CD4-positive, alpha-beta T cell treated with Interleukin-1 beta for 1 hour (primary cell): ENCODE measurements around the gene DHRSX.
"Not testable (repeated sequence)": the region's sequence is repeated elsewhere in the genome, so short reads cannot be mapped to it uniquely, and the experiment has no call there.

Experiments
- DNase-seq, 2 donors: peaks; one replicate each; pipeline ENCODE4 v3.0.0-alpha.2; 2020 to 2022

DHRSX gene

DNA sequence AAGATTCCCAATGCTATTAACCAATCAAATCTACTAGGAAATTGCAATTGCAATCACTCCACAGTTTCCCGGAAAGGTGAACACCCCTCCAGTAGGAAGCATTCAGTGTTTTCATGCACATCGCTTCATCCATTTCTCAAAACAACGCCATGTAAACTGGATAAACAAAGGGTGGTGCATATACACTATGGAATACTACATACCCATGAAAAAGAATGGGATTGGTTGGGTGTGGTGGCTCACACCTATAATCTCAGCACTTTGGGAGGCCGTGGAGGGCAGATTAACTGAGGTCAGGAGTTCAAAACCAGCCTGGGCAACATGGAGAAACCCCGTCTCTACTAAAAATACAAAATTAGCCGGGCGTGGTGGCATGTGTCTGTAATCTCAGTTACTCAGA, 29.1 kb downstream of the DHRSX start:
- no peak for DNase-seq

DNA sequence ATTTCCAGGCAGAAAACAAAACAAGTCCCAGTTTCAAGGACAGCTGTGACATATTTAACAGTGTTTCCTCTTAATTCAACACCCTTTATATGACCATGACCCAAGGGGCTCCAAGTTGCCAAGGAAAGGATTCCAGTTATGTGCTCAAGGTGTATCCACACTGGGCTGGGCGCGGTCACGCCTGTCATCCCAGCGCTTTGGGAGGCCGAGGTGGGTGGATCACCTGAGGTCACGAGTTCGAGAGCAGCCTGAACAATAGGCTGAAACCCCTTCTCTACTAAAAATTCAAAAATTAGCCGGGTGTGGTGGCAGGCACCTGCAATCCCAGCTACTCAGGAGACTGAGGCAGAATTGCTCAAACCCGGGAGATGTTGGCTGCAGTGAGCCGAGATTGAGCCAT, 29.6 kb downstream of the DHRSX start:
- not testable (repeated sequence) for DNase-seq

DNA sequence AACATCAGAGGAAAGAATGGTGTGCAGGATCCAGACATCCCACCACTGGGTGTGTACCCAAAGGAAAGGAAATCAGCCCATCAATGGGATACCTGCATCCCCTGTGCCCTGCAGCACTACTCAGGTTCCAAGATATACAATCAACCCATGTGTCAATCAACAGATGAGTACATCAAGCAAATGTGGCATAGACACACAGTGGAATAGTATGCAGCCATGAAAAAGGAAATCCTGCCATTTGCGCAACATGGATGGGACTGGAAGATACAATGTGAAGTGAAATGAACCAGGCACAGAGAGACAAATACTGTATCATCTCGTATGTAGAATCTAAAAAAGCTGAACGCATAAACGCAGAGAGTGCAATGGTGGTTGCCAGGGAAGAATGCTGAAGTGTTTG, 30.9 kb downstream of the DHRSX start:
- not testable (repeated sequence) for DNase-seq

DNA sequence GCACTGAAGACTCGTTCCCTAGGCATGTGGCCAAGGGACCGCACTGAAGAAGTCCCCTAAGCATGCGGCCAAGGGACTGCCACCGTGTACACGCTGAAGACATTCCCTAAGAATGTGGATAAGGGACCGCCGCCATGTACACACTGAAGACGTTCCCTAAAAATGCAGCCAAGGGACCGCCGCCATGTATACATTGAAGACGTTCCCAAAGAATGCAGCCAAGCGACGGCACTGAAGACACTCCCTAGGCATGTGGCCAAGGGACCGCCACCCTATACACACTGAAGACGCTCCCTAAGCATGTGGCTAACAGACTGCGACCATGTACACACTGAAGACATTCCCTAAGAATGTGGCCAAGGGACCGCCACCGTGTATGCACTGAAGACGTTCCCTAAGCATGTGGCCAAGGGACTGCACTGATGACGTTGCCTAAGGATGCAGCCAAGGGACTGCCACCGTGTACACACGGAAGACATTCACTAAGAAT, 31.5 kb downstream of the DHRSX start:
- no peak for DNase-seq

DNA sequence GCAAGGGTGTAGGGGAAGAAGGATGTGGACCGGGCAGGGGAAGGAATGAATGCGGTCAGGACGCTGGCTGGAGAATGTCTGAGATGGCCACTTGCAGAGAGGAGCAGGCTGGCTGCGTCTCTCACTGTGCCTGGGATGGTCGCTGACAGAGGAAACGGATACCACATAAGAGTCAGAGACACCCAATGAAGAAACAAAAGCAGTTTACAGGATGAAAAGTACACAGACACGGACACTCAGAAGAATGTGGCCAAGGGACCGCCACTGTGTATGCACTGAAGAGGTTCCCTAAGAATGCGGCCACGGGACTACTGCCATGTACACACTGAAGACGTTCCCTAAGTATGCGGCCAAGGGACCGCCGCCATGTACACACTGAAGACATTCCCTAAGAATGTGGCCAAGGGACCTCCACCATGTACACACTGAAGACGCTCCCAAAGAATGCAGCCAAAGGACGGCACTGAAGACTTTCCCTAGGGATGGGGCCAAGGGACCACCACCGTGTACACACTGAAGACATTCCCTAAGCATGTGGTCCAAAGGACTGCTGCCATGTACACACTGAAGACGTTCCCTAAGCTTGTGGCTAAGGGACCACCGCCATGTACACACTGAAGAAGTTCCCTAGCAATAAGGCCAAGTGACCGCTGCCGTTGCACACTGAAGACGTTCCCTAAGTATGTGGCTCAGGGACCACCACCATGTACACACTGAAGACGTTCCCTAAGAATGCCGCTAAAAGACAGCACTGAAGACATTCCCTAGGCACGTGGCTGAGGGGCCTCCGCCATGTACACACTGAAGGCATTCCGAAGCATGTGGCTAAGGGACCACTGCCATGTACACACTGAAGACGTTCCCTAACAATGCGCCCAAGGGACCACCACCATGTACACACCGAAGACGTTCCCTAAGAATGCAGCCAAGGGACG, 32.2 kb downstream of the DHRSX start:
- DNase-seq, result no peak

DNA sequence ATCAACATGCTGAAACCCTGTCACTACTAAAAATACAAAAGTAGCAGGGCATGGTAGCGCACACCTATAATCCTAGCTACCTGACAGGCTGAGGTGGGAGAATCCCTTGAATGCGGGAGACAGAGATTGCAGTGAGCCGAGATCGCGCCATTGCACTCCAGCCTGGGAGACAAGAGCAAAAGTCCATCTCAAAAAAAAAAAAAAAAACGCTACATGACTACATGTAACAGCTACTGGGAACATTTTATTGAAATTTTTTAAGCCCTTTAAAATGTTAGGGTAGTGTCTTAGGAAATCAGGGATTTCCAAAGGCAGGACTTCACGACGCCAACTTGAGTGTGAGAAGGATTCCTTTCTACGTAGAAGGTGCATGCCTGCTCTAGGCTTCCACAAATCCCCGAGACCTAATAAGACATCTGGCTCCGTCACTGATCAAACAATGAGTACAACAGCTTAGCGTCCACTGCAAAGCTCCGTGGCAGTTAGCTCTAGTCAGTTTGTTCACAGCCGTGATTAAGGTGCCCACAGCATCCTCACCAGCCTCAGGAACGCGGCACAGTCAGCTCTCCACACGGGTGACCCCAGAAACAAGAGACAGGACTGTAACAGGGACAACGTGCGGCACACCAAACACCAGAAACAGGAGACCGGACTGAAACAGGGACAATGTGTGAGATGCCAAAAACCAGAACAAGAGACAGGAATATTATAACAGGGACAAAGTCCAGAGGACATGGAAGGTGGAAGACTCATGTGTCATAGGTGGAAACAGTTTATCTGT, 33.7 kb downstream of the DHRSX start:
- no peak for DNase-seq

DNA sequence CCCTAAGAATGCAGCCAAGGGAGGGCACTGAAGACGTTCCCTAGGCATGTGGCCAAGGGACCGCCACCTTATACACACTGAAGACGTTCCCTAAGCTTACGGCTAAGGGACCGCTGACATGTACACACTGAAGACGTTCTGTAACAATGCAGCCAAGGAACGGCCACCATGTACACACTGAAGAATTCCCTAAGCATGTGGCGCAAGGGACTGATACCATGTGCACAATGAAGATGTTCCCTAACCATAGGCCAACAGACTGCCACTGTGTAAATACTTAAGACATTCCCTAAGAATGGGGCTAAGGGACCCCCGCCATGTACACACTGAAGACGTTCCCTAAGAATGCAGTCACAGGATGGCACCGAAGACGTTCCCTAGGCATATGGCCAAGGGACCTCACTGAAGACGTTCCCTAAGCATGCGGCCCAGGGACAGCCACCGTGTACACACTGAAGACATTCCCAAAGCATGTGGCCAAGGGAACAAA, 36.1 kb downstream of the DHRSX start:
- no peak for DNase-seq

DNA sequence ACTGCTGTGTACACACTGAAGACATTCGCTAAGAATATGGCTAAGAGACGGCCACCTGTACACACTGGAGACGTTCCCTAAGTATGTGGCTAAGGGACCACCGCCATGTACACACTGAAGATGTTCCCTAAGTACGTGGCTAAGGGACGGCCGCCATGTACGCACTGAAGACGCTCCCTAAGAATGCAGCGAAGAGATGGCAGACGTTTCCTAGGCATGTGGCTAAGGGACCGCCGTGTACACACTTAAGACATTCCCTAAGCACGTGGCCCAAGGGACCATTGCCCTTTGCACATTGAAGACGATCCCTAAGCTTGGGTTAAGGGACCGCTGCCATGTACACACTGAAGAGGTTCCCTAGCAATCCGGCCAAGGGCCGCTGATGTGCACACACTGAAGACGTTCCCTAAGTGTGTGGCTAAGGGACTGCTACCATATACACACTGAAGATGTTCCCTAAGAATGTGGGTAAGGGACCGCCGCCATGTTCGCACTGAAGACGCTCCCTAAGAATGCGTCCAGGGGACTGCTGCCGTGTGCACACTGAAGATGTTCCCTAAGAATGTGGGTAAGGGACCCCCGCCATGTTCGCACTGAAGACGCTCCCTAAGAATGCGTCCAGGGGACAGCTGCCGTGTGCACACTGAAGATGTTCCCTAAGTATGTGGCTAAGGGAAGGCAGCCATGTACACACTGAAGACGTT, 36.7 kb downstream of the DHRSX start:
- DNase-seq, result no peak

DNA sequence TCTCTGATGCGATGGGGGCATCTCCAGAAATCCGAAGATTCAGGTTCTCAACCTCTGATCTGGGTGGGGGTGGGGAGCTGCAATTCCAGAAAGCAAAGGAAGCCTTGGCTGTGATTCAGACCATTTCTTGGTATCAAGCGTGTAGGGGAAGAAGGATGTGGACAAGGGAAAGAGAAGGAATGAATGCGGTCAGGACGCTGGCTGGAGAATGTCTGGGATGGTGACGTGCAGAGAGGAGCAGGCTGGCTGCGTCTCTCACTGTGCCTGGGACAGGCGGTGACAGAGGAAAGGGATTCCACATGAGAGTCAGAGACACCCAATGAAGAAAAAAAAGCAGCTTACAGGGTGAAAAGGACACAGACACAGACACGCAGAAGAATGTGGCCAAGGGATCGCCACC, 37.3 kb downstream of the DHRSX start:
- not testable (repeated sequence) for DNase-seq

DNA sequence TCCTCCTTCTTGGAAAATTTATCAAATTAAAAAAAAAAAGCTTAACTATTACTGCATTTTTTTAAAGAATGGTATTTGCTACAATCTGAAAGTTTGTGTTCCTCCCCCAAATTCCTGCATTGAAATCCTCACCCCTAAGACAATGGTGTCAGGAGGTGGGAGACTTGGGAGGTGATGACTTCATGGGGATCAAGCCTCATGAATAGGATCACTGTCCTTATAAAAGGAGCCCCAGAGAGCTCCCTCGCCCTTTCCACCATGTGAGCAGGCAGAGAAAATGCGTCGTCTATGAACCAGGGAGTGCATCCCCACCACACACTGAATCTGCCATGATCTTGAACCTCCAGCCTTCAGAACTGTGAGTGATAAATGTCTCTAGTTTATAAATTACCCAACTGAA, 38.0 kb downstream of the DHRSX start:
- no peak for DNase-seq

DNA sequence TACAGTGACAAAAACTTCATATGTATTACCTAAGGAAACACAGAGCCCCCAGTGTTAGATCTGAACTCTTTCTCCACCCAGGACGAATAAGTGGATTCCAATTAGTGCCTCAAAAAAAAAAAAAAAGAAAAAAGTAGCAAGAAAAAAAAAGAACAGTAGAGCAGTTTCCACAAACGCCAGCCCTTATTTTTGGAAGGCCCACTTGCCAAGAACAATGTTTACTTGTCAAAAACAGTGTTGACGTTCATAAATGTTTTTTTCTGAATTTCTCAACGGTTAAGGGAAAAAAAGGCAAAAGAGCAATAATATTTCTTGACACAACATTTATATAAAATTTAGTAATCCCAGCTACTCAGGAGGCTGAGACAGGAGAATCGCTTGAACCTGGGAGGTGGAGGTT, 38.7 kb downstream of the DHRSX start:
- no peak for DNase-seq

DNA sequence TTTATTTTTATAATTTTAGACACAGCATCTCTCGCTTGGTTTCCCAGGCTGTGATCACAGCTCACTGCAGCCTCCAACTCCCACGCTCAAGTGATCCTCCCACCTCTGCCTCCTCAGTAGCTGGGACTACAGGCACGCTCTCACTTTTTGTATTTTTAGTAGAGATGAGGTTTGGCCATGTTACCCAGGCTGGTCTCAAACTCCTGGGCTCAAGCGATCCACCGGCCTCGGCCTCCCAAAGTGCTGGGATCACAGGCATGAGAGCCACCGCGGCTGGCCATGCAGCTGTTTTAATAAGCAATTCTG, 39.1 kb downstream of the DHRSX start:
- DNase-seq, result no peak

DNA sequence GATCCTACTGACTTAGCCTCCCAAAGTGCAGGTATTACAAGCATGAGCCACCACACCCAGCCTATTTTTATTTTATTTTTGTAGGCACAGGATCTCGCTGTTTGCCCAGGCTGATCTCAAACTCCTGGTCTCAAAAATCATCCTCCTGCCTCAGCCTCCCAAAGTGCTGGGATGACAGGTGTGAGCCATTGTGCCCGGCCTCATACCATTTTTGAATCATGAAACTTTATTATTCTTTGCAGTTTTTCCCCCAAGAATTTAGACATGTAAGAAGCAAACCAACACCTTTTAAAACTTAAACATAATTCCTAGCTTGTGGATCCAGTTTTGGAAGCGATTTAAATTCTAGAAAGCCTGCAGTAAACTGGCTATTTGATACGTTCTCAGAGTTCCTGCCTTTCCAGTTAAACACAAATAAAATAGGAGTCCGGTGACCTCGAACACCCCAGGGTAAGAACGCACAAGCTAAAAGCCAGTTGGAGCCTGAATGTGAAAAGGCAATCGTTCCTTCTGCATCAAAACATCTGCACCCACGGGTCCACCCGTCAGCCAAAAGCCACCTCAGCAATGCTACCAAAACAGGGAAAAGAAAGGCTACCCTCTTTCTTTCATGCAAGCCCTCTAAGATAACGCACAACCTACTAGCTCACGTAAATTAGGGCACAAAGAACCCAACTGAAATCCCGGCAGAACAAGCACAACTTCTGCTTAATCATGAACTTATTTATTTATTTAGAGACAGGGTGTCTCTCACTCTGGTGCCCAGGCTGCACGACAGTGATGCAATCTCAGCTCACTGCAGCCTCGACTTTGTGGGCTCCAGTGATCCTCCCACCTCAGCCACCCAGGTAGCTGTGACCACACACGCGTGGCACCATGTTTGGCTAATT, 39.7 kb downstream of the DHRSX start:
- not testable (repeated sequence) for DNase-seq

DNA sequence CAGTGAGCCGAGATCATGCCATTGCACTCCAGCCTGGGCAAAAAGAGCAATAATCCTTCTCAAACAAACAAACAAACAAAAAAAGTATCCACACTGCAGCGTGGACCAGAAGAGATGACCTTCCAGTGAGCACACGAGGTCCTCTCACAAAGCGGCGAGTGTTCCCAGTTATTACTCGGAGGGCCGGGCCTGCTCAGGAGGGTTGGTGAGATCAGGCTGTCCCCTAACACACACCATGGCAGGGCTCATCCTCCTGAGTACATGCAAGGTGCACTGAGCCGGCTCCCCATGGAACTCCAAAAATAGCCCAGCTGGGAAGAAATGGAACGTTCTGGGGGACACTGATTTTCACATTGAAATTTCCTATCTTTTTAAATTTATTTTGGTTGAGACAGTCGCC, 40.7 kb downstream of the DHRSX start:
- DNase-seq, result not testable (repeated sequence)

DNA sequence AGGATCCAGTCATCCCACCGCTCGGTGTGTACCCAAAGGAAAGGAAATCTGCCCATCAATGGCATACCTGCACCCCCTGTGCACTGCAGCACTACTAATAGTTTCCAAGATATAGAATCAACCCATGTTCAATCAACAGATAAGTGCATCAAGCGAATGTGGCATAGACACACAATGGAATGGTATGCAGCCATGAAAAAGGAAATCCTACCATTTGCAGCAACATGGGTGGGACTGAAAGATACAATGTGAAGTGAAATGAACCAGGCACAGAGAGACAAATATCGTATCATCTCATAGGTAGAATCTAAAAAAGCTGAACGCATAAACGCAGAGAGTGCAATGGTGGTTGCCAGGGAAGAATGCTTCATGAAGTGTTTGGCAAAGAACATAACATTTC, 42.5 kb downstream of the DHRSX start:
- no peak for DNase-seq

DNA sequence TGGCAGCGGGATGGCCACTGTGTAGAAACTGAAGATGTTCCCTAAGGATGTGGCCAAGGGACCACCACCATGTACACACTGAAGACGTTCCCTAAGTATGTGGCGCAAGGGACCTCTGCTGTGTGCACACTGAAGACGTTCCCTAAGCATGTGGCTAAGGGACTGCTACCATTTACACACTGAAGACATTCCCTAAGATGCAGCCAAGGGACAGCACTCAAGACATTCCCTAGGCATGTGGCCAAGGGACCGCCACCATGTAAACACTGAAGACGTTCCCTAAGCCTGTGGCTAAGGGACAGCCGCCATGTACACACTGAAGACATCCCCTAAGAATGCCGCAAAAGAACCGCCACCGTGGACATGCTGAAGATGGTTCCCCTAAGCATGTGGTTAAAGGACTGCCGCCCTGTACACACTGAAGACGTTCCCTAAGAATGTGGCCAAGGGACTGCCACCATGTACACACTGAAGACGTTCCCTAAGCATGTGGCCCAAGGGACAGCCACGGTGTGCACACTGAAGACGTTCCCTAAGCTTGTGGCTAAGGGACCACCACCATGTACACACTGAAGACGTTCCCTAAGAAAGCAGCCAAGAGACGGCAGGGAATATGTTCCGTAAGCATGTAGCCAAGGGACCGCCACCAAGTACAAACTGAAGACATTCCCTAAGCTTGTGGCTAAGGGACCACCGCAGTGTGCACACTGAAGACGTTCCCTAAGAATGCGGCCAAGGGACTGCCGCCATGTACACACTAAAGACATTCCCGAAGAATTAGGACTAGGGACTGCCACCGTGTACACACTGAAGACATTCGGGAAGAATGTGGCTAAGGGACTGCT, 43.3 kb downstream of the DHRSX start:
- no peak for DNase-seq

DNA sequence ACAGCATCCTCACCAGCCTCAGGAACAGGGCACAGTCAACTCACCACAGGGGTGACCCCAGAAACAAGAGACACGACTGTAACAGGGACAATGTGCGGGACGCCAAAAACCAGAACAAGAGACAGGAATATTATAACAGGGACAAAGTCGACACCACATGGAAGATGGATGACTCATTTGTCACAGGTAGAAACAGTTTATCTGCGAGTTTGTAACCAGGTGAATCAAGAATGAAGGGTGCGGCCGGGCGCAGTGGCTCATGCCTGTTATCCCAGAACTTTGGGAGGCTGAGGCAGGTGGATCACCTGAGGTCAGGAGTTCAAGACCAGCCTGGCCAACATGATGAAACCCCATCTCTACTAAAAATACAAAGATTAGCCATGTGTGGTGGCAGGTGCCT, 44.7 kb downstream of the DHRSX start:
- DNase-seq, result not testable (repeated sequence)

DNA sequence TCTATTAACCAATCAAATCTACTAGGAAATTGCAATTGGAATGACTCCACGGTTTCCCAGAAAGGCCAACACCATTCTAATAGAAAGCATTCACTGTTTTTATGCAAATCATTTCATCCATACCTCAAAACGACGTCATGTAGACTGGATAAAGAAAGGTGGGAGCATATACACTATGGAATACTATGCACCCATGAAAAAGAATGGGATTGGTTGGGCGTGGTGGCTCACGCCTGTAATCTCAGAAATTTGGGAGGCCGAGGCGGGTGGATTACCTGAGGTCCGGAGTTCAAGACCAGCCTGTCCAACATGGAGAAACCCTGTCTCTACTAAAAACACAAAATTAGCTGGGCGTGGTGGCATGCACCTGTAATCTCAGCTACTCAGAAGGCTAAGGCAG, 46.2 kb downstream of the DHRSX start:
- not testable (repeated sequence) for DNase-seq

DNA sequence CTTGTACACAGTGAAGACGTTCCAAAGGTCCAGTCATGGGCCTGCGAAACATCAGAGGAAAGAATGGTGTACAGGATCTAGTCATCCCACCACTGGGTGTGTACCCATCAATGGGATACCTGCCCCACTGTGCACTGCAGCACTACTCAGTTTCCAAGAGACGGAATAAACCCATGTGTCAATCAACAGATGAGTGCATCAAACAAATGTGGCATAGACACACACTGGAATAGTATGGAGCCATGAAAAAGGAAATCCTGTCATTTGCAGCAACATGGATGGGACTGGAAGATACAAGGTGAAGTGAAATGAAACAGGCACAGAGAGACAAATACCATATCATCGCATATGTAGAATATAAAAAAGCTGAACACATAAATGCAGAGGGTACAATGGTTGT, 48.0 kb downstream of the DHRSX start:
- no peak for DNase-seq

DNA sequence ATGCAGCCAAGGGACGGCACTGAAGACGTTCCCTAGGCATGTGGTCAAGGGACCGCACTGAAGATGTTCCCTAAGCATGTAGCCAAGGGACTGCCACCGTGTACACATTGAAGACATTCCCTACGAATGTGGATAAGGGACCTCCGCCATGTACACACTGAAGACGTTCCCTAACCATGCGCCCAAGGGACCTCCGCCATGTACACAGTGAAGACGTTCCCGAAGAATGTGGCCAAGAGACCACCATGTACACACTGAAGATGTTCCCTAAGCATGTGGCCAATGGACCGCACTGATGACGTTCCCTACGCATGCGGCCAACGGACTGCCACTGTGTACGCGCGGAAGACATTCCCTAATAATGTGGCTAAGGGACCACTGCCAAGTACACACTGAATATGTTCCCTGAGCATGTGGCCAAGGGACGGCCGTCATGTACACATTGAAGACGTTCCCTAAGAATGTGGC, 48.4 kb downstream of the DHRSX start:
- DNase-seq, result no peak
